ENCODE results near the gene DNASE1L1.
A peak's percentile ranks its signal among the peaks of the same experiment; 100 is the strongest.

The DNASE1L1 gene

GRCh38 chrX:154436374-154436982 lies 27.4 kb upstream of the DNASE1L1 start:
- DNase-seq (ENCODE audit: low read depth, low spot score): no peak

DNA sequence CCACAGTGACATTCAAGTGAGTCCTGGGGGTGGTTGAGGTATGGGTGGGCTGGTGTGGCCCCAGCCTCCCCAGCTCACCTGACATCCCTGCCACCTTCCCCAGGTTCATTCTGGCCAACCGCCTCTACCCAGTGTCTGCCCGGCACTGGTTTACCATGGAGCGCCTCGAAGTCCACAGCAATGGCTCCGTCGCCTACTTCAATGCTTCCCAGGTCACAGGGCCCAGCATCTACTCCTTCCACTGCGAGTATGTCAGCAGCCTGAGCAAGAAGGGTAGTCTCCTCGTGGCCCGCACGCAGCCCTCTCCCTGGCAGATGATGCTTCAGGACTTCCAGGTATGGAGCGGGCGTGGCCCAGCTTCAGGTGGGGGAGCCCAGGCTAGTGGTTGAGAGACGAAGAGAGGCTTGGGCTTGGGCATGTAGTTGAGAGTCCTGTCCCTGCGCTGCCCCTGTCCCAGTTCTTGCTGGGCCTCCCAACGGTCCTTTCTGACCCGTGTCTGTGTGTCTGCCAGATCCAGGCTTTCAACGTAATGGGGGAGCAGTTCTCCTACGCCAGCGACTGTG lies 26.2 kb upstream of the DNASE1L1 start:
- DNase-seq (ENCODE audit: low read depth, low spot score): no peak

DNA sequence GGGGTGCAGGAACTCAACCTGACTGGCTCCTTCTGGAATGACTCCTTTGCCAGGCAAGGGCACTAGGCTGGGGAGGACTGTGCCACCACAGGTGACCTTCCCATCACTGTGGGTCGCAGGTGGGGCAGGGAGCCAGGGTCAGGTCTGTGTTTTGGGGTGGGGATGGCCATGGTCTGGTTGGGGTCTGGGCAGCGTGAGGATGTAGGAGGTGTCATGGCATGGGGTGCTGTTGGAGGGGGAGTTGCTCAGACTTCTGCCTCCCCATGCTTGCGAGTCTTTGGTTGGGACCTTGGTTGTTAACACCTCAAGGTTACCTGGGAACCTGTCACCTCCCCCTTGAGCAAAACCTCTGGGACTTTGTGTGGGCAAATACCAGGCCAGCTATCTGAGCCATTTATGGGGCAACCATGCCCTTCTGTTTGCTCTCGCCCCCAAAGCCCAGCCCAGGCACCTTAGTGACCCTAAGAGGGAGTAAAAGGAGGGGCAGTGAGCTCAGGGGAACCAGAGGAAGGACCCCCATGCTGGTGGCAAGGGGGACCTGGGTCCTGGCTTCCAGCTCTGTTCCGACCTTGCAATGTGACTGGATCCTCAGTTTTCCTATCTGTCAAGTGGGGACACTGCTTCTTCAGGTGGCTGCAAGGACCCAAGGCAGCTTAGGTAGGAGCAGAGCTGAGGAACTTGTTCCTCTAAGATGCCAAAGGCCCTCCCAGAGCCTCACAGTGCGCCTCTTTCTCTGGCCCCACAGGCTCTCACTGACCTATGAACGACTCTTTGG lies 25.5 kb upstream of the DNASE1L1 start:
- DNase-seq (ENCODE audit: low read depth, low spot score): no peak

- no peak for DNase-seq (ENCODE audit: low read depth, low spot score)
Observed at GRCh38 chrX:154433605-154434004, 24.6 kb upstream of the DNASE1L1 start.

DNA sequence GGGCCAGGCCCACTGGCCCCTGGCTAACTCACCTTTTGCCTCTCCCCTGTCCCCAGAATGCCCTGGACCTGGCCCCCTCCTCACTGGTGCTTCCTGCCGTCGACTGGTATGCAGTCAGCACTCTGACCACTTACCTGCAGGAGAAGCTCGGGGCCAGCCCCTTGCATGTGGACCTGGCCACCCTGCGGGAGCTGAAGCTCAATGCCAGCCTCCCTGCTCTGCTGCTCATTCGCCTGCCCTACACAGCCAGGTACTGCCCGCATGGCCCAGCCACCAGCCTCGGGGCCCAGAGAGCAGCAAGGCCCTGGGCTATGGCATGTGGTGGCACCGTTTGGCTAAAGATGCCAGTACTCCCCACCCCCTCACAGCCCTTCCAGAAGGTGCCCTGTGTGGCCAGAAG lies 23.2 kb upstream of the DNASE1L1 start:
- no peak for DNase-seq (ENCODE audit: low read depth, low spot score)

DNA sequence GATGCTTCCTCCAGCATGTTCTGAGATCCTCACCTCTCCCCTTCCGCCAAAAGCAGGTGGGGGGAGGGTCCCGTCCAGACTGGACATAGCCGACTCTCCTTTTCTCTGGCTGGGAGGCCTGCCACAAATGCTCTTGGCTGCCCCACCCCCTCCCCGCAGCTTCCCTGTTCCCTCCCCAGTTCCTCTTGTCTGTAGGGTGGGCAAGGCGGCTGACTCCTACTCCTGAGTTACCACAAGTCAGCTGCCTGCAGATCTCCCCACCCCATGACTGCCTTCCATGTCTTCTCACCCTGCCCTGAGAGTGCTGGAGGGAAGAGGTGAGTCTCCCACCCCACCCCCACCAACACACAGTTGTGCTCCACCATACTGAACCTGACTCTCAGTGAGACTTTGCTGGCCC lies 22.3 kb upstream of the DNASE1L1 start:
- DNase-seq (ENCODE audit: low read depth, low spot score): no peak

GRCh38 chrX:154430916-154431315 lies 21.9 kb upstream of the DNASE1L1 start:
- no peak for DNase-seq (ENCODE audit: low read depth, low spot score)

DNA sequence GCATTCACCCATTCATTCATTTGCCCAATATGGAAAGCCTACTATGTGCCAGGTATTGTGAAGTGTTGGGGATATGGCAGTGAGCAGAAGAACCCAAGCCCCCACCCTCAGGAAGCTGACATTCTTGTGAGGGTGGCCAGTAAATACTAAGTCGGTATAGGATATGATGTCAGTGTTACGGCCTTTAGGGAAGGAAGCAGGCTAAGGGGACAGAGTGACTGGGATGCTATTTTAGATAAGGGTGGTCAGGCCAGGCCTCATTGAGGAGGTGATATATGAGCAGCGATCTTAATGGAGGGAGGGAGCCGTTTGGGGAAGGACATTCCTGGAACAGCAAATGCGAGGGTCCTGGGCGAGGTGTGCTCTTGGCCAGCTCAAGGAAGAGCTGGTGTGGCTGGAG lies 21.4 kb upstream of the DNASE1L1 start:
- DNase-seq (ENCODE audit: low read depth, low spot score): no peak

GRCh38 chrX:154429711-154430110 lies 20.7 kb upstream of the DNASE1L1 start:
- no peak for DNase-seq (ENCODE audit: low read depth, low spot score)

DNA sequence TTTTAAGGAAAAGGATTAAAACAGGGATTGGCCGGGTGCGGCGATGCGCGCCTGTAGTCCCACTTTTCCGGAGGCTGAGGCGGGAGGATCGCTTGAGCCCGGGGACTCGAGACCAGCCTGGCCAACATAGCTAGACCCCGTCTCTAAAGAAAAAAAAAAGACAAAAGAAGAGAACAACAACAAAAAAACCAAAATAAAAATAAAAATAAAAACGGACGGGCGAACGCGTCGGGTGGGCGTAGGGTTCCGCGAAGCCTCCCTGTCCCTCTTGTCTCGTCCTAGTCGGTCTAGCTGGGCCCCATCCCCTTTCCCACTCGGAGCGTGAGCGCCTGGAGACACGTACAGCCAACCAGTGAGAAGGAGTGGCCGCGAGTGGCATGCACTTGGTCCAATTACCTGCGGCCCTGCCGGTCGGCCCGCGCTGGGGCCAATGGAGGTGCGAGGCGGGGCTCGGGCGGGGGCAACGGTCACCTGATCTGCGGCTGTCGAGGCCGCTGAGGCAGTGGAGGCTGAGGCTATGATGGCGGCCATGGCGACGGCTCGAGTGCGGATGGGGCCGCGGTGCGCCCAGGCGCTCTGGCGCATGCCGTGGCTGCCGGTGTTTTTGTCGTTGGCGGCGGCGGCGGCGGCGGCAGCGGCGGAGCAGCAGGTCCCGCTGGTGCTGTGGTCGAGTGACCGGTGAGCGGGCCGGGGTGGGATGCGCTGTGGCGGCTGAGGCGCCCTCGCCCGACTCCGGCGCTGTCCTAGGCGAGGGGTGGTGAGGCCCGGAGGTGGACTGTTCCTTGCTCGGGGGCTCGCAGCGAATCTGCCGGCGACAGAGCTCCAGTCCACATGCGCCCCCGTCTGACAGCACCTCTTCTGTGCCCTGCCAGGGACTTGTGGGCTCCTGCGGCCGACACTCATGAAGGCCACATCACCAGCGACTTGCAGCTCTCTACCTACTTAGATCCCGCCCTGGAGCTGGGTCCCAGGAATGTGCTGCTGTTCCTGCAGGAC lies 19.4 kb upstream of the DNASE1L1 start, which contains the start of gene ATP6AP1:
Gene ATP6AP1 (plus strand): TSS at position 502 of the 996 bp plus-strand sequence. CDS start 16 bp downstream, at position 518.
- peak; percentile 74 for DNase-seq (ENCODE audit: low read depth, low spot score)

DNA sequence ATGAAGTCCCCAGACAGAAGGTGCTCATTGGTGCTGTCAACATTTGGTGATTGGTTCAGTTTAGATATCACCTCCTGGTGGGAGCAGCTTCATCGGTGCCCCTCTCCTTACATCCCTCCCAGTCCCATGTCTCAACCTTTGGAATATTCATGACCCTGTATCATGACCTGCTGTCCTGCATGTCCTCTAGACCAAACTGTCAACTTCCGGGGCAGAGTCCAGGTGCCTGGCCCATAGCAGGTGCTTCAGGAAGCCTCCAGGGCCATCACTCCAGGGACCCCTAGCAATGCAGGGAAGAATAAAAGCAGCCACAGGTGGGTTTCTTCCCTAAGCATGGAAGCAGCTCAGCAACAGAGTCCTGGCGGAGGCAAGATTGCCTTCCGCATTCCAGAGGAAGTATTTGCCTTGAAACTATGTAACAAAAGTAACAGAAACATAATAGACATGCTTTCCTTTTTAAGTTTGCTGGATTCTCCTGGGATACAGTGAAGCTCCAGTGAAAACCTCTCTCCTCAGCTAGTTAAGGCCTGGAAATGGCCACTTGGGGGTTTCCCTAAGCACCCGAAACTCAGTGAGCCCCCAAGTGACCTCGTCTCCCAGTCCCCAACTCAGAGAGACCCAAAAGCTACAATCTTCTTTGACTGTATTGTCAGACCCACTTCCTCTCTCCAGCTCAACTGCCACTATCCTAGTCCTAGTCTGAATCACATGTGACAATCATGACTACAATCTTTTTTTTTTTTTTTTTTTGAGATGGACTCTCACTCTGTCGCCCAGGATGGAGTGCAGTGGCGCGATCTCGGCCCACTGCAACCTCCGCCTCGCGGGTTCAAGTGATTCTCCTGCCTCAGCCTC lies 18.1 kb upstream of the DNASE1L1 start:
- DNase-seq (ENCODE audit: low read depth, low spot score): no peak

DNA sequence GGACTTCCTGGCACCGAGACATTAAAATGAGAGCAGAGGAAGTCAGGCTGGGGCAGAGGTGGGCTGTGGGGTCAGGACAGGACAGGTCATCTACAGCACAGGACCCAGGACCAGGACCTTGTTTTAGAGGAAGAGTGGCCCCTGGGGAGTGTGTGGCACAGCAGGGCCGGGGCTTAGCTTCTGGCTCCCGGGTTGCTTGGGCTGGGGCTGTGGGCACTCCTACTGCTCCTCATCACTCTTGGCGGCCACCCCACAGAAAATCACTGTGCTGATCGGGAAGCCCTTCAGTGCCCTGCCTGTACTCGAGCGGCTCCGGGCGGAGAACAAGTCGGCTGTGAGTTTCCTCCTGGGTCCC lies 11.3 kb upstream of the DNASE1L1 start:
- DNase-seq (ENCODE audit: low read depth, low spot score): no peak

DNA sequence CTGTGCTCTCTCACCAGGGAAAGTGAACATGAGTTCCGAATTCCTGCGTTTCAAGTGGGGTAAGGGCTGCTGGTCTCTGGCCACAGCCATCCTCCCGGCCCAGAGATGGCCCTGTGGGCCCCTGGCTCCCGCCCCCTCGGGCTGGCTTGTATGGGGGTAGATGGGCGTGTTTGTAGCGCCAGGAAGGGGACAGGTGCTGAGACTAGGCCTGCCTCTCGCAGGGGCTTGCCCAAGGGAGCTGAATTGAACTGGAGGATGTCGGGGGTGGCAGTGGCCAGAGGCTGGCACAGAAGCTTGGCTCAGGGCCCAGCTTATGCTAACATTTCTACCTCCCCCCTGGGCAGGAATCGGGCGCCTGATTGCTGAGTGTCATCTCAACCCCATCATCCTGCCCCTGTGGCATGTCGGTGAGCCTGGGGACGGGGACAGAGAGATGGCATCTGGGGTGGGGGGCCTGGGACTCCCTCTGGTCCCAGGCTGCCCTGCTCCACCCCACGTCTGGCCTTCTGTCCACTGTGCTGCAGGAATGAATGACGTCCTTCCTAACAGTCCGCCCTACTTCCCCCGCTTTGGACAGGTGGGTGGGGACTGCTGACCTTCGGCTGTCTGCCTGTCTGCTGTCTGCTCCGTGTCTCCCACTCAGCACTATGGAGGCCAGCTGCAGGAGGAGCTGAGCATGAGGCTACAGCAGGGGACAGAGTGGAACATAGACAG lies 10.8 kb upstream of the DNASE1L1 start:
- DNase-seq (ENCODE audit: low read depth, low spot score): no peak

- no peak for DNase-seq (ENCODE audit: low read depth, low spot score)
Observed at GRCh38 chrX:154419189-154419588, 10.1 kb upstream of the DNASE1L1 start.

DNA sequence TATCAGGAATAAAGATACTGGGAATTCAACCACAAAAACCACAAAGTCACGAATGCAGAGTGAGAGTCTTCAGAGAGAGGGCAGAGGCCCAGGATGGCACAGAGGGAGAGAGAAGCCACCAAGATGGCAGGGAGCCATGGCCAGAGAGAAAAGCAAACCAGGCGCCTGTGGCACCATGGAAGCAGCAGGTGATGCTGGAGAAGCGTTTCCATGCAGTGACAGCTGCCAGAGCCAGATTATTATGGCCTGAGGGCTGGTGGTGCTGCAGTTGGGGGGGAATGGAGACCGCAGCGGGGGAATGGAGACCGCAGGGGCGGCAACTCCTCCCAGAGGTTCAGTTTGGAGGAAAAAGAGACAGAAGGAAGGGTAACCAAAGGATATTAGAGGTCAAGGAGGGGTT lies 8.1 kb upstream of the DNASE1L1 start:
- no peak for DNase-seq (ENCODE audit: low read depth, low spot score)

DNA sequence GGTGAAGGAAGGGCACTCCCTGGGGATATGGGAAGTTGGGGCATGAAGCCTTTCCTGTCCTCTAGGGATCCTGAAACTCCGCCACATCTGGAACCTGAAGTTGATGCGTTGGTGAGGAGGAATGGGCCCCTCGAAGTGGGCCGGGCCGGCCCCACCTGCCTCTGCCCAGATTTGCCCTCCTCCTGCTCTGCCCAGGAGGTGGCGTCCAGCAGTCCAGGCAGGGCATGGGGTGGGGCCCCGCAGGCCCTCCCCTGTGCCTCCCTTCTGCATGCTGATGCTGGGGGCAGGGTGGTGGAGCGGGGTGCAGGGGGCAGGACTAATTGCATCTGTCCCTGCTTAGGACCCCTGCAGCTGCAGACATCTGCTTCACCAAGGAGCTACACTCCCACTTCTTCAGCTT lies 4.1 kb upstream of the DNASE1L1 start:
- no peak for DNase-seq (ENCODE audit: low read depth, low spot score)

- no peak for DNase-seq (ENCODE audit: low read depth, low spot score)
Observed at GRCh38 chrX:154412468-154412867, 3.4 kb upstream of the DNASE1L1 start.

- DNase-seq (ENCODE audit: low read depth, low spot score): no peak
Observed at GRCh38 chrX:154411981-154412340, 2.9 kb upstream of the DNASE1L1 start.

- DNase-seq (ENCODE audit: low read depth, low spot score): no peak
Observed at GRCh38 chrX:154408659-154409221, 314 bp downstream of the DNASE1L1 start.

DNA sequence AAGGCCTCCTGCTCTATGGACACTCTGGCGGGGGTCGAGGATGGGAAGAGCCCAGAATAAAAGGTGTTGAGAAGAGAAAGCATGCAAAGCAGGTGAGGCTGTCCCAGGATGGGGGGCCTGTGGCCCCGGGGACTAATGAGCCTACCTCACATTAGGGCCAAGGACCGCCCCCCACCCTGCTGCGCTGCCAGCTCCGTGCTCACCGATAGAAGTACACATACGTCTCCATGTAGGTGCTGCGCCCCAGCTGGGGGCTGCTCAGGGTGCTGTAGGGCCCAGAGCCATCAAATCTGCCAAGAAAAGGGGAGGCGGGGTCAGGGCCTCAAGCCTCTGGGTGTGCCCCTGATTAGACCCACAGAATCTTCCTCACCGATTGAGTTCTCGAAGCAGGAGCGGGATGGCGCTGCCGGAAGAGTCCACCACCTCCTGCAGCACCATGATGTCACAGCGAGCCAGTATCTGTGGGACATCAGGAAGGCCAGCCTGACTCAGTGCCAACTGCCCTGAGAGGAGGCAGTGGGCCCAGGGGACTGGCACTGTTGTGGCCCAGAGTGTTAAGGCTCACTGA lies 4.3 kb downstream of the DNASE1L1 start:
- no peak for DNase-seq (ENCODE audit: low read depth, low spot score)
